Lung (tissue), 12 donors: ENCODE data around the gene BRF1. TPM values are rescaled to one million over a fixed set of nuclear protein-coding genes. Genes with fewer than 3 reads are reported as not detected.

Source experiments
- ATAC-seq: fragments of 200-7000 bp; cut with Tn5 transposase; one replicate; pipeline ENCODE4 v1.9.1; 2020; ENCODE audit warnings: moderate number of reproducible peaks; ENCODE audit not compliant: insufficient read depth, low FRiP score
- DNase-seq, 3 donors: peaks; one replicate each; pipeline ENCODE4 v3.0.0-alpha.2; 2013 to 2017
- H3K27ac ChIP-seq, 2 donors: one replicate each; pipeline ENCODE4 v1.5.1; 2013; ENCODE audit warnings: mild to moderate bottlenecking in 2 of 2, moderate library complexity in 2 of 2, control low read depth in 1 of 2, inconsistent platforms in 1 of 2, low read depth in 1 of 2, low read length in 1 of 2
- H3K27me3 ChIP-seq, 3 donors: one replicate each; pipeline ENCODE4 v1.5.1; 2013; ENCODE audit warnings: low read length in 2 of 3; ENCODE audit not compliant: control insufficient read depth in 3 of 3, insufficient read depth in 3 of 3
- H3K36me3 ChIP-seq, 4 donors: one replicate each; pipeline ENCODE4 v1.5.1; 2013; ENCODE audit warnings: low read length in 4 of 4, mild to moderate bottlenecking in 1 of 4, moderate library complexity in 1 of 4; ENCODE audit not compliant: control insufficient read depth in 4 of 4, insufficient read depth in 4 of 4
- H3K4me1 ChIP-seq, 5 donors: one replicate each; pipeline ENCODE4 v1.5.1; 2013; ENCODE audit warnings: low read length in 5 of 5, mild to moderate bottlenecking in 2 of 5, moderate library complexity in 1 of 5; ENCODE audit not compliant: control insufficient read depth in 5 of 5, insufficient read depth in 5 of 5
- H3K4me3 ChIP-seq: one replicate; pipeline ENCODE4 v1.5.1; 2013; ENCODE audit warnings: mild to moderate bottlenecking, control low read depth, moderate library complexity
- H3K9ac ChIP-seq, 2 donors: one replicate each; pipeline ENCODE4 v1.5.1; 2013; ENCODE audit warnings: low read length in 2 of 2, control low read depth in 1 of 2; ENCODE audit not compliant: insufficient read depth in 1 of 2
- H3K9me3 ChIP-seq, 4 donors: one replicate each; pipeline ENCODE4 v1.5.1; 2013; ENCODE audit warnings: low read length in 3 of 4, mild to moderate bottlenecking in 1 of 4, moderate library complexity in 1 of 4; ENCODE audit not compliant: control insufficient read depth in 4 of 4, insufficient read depth in 3 of 4
- WGBS, 2 donors: extraction: QIAGEN DNeasy Blood & Tissue Kit; methylation state at CpG; one replicate each; pipeline ENCODE4 v1.1.7; 2013; 5-methylcytosine and 5-hydroxymethylcytosine counted together
- polyA plus RNA-seq, 2 donors: library from polyadenylated mRNA; stranded (reverse); fragments of 200-250 nt; gene quantifications; one replicate each; pipeline ENCODE4 v1.2.1, GENCODE V29; 2013
- total RNA-seq, 2 donors: library from RNA; depleted of rRNA in 1 of 2; stranded (reverse); fragments of >200 nt in 1 of 2; gene quantifications; one replicate each; pipeline ENCODE4 v1.2.1, GENCODE V29; 2014 to 2021
- TF ChIP-seq, protein P1 (sequence below): IDR thresholded peaks from 2 replicates; pipeline ENCODE4 v1.5.1; 2012; ENCODE audit warnings: mild to moderate bottlenecking; ENCODE audit errors: control extremely low read depth, extremely low read depth
- donor health status: control.
- donor health status: control.
- donor health status: Bipolar disorder and iron deficiency.
- donor health status: healthy.
- donor health status: DM: yes; HTN: yes; CAD: no.

Gene BRF1
- total and polyA plus RNA-seq, 4 donors = 14.2 to 55.3 (median 37.2) TPM

DNA sequence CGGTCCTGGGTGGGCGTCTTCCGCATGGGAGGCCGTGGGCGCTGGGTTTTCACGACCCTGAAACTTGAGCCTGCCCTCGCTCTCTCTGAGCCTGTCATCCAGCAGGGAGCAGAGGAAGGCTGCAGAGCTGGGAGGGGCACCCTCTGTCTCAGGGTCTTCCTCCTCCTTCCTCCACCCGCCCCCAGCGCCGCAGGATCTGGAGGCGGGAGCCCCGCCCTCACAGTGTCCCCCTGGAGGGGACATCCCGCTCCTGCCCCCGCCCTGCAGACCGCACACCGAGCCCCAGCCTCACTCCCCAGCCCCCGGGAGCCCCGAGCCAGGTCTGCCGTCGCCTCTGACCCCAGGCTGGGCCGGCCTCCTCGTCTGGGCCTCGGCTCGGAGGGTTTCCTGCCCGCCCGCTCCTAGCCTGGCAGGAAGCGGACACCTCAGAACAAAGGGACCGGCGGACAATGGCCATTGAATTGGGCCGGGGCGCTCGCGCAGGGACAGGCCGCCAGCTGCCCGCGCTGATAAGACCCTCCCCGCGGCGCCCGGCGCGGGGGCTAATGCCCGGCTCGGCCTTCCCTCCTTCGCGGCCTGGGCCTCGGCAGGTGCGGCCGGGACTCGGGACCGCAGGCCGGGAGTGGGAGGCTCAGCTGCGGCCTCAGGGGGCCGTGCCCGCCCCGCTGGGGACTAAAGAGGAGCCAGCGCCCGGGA lies 104.4 kb downstream of the BRF1 start:
- Histone ChIP-seq H3K4me3 (no peak overlapping the region), H3K9ac (no peak overlapping the region), H3K4me1 (peaks cover 0 to 41% (median 35%) of the 10 kb centered on the region in 5 donors), H3K27ac (peak overlapping the region; percentile 76 to 87), H3K27me3 (peaks cover 0 to 17% (median 10%) of the 10 kb centered on the region in 3 donors), H3K9me3 (peaks cover 0 to 2% (median 0%) of the 10 kb centered on the region in 4 donors), H3K36me3 (no peaks in the 10 kb centered on the region)
- DNase-seq (peak; percentile 51 to 72 (median 66)), ATAC-seq (peak; percentile 30)
- TF ChIP-seq, protein P1, sequence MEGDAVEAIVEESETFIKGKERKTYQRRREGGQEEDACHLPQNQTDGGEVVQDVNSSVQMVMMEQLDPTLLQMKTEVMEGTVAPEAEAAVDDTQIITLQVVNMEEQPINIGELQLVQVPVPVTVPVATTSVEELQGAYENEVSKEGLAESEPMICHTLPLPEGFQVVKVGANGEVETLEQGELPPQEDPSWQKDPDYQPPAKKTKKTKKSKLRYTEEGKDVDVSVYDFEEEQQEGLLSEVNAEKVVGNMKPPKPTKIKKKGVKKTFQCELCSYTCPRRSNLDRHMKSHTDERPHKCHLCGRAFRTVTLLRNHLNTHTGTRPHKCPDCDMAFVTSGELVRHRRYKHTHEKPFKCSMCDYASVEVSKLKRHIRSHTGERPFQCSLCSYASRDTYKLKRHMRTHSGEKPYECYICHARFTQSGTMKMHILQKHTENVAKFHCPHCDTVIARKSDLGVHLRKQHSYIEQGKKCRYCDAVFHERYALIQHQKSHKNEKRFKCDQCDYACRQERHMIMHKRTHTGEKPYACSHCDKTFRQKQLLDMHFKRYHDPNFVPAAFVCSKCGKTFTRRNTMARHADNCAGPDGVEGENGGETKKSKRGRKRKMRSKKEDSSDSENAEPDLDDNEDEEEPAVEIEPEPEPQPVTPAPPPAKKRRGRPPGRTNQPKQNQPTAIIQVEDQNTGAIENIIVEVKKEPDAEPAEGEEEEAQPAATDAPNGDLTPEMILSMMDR = no peak
- WGBS, 2 donors = 4 to 7% methylated on average over 54 to 58 of the region's 58 CpGs

DNA sequence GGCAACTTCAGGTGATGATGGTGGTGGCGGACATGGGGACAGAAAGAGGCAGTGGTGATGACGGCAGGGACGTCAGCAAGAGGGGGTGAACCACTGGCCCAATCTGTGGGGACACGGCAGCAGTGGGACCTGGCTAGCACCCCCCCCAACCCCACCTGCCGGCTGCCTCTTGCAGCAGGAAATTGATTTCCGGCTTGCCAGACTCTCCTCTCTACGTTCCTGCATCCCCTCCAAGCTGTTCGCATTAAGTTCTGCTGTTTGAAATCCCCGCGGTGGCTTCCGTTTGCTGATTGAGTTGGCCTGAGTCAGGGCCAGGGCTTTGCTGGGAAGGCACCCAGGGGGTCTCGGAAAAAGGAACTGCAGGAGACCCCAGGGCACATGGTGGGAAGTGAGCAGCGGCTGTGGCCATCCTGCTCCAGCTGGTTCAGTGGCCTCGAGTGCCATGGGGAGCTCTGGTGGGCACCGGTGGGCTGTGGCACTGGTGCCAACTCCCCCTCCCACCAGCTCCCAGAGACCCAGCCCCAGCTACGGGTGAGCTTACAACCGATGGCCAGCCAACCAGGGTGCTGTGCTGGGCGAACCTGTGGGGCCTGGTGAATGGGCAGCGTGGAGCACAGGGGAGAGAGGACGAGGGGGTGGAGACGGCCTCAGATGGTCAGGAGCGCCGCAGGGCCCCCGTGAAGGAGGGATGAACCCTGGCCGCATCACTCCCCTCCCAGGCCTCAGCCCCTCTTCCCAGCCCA lies 105.1 kb downstream of the BRF1 start:
- Histone ChIP-seq H3K27me3 (peaks cover 0 to 17% (median 7%) of the 10 kb centered on the region in 3 donors), H3K9ac (no peak overlapping the region), H3K9me3 (peaks cover 0 to 2% (median 0%) of the 10 kb centered on the region in 4 donors), H3K4me1 (peaks cover 0 to 40% (median 35%) of the 10 kb centered on the region in 5 donors), H3K36me3 (no peaks in the 10 kb centered on the region), H3K27ac (peak overlapping the region; percentile 76 to 87), H3K4me3 (no peak overlapping the region)
- TF ChIP-seq, protein P1 = no peak
- WGBS, 2 donors = 22 to 35% methylated on average over 25 of the region's 25 CpGs
- ATAC-seq = no peak
- peak; percentile 52 to 71 (median 59) for DNase-seq

DNA sequence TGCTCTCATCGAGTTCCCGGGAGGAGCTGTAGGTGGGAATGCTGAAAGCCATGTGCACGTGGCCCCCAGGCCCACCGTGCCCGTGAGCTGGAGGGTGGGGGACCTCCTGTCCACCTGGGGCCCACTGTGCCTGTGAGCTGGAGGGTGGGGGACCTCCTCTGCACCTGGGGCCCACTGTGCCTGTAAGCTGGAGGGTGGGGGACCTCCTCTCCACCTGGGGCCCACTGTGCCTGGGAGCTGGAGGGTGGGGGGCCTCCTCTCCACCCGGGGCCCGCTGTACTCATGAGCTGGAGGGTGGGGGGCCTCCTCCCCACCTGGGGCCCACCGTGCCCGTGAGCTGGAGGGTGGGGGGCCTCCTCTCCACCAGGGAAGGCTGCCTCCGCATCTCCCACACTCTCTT lies 105.8 kb downstream of the BRF1 start:
- TF ChIP-seq, protein P1 = no peak
- no peak overlapping the region for H3K4me3 ChIP-seq
- H3K27ac ChIP-seq = peak overlapping the region in 1 of 2 donors; percentile 87
- ATAC-seq (no peak), DNase-seq (no peak)
- no peak overlapping the region for H3K9ac ChIP-seq
- H3K36me3 ChIP-seq = no peaks in the 10 kb centered on the region
- peaks cover 0 to 13% (median 7%) of the 10 kb centered on the region in 3 donors for H3K27me3 ChIP-seq
- WGBS, 2 donors = 71 to 77% methylated on average over 9 to 10 of the region's 10 CpGs
- peaks cover 0 to 39% (median 35%) of the 10 kb centered on the region in 5 donors for H3K4me1 ChIP-seq
- peaks cover 0 to 2% (median 0%) of the 10 kb centered on the region in 4 donors for H3K9me3 ChIP-seq
